K562 (cell line): ENCODE results near the gene C17orf113. TPM values are rescaled to one million over a fixed set of nuclear protein-coding genes. Genes with fewer than 3 reads are reported as not detected.

Source experiments
- BMI1 ChIP-seq: fragments of 150-350 bp; IDR thresholded peaks from 2 replicates; pipeline ENCODE4 v1.6.1; 2014; ENCODE audit warnings: low read length
- CHD4 ChIP-seq: fragments of 200-600 bp; sonication (generic); IDR thresholded peaks from 3 replicates; pipeline ENCODE4 v1.6.1; 2012; ENCODE audit warnings: low read depth, mild to moderate bottlenecking, mixed read lengths, low read length, inconsistent platforms; ENCODE audit not compliant: insufficient read depth, insufficient replicate concordance, poor library complexity, severe bottlenecking
- EWSR1 ChIP-seq: fragments of 450-650 bp; IDR thresholded peaks from 2 replicates; pipeline ENCODE4 v1.6.1; 2018; ENCODE audit warnings: borderline replicate concordance, mild to moderate bottlenecking, low read depth, moderate library complexity; ENCODE audit not compliant: partially characterized antibody
- FOXA3 ChIP-seq, 2 experiments: fragments of 450-650 bp in 1 of 2; sonication (generic) in 1 of 2; formaldehyde crosslinking; IDR thresholded peaks in 1 of 2; conservative IDR thresholded peaks in 1 of 2; 2 replicates each; pipeline versions ENCODE4 v1.4.0 to v1.8.0; 2020 to 2022; ENCODE audit warnings: mild to moderate bottlenecking in 2 of 2, missing genetic modification reagents in 1 of 2
- GTF2E2 ChIP-seq: fragments of 200-800 bp; sonication (Bioruptor generic); IDR thresholded peaks from 2 replicates; pipeline ENCODE4 v1.6.1; 2016; ENCODE audit warnings: missing genetic modification characterization, missing compliant biosample characterization
- JUNB ChIP-seq: fragments of 450-650 bp; formaldehyde crosslinking; conservative IDR thresholded peaks from 2 replicates; pipeline ENCODE4 v1.4.0; 2020; ENCODE audit warnings: mild to moderate bottlenecking
- MBD2 ChIP-seq: sonication (generic); IDR thresholded peaks from 2 replicates; pipeline ENCODE4 v1.6.1; 2016; ENCODE audit warnings: low read depth, borderline replicate concordance
- MTF1 ChIP-seq: fragments of 250-450 bp; sonication (Bioruptor Pico); IDR thresholded peaks from 2 replicates; pipeline ENCODE4 v1.9.0; 2021; ENCODE audit warnings: moderate library complexity, mild to moderate bottlenecking, inconsistent platforms, borderline replicate concordance
- NFATC3 ChIP-seq: fragments of 450-650 bp; IDR thresholded peaks from 2 replicates; pipeline ENCODE4 v1.6.1; 2017; ENCODE audit warnings: mild to moderate bottlenecking
- POLR2A ChIP-seq: fragments of 450-650 bp; conservative IDR thresholded peaks from 2 replicates; pipeline ENCODE4 v1.6.1; 2016
- THRB ChIP-seq: fragments of 450-650 bp; formaldehyde crosslinking; conservative IDR thresholded peaks from 2 replicates; pipeline ENCODE4 v1.4.0; 2022; ENCODE audit warnings: mild to moderate bottlenecking, missing genetic modification characterization
- ZNF124 ChIP-seq: sonication (generic); formaldehyde crosslinking; IDR thresholded peaks from 2 replicates; pipeline ENCODE4 v1.8.1; 2022; ENCODE audit warnings: missing genetic modification reagents
- ZNF224 ChIP-seq: sonication (generic); formaldehyde crosslinking; IDR thresholded peaks from 2 replicates; pipeline ENCODE4 v1.8.0; 2022; ENCODE audit warnings: mild to moderate bottlenecking, missing genetic modification reagents
- ZNF507 ChIP-seq: conservative IDR thresholded peaks from 2 replicates; pipeline ENCODE4 v1.6.1; 2017; ENCODE audit warnings: missing genetic modification characterization, missing compliant biosample characterization
- polyA plus RNA-seq, 8 experiments: library from polyadenylated mRNA; depleted of rRNA in 4 of 8; stranded (reverse) in 5 of 8; unstranded in 3 of 8; fragments of >200 nt; fragmentation: Nextera tagmentation in 2 of 8; fragmentation: Illumina TruSeq in 1 of 8; extraction: Ambion mirVana in 2 of 8; extraction: Trizol in 1 of 8; gene quantifications; 2 replicates each; pipeline versions ENCODE4 v1.2.1 to v1.2.3, GENCODE V29; 2011 to 2014; ENCODE audit warnings: inconsistent platforms in 1 of 8, missing spikeins in 1 of 8
- total RNA-seq, 7 experiments: library from RNA; depleted of rRNA in 6 of 7; stranded (reverse); fragments of >200 nt in 6 of 7; fragmentation: Illumina TruSeq in 2 of 7; extraction: Trizol in 2 of 7; gene quantifications; 2 replicates each; pipeline versions ENCODE4 v1.2.1 to v1.2.3, GENCODE V29; 2011 to 2021; ENCODE audit warnings: low replicate concordance in 1 of 7
- TF ChIP-seq, protein P1 (sequence below): sonication (generic); formaldehyde crosslinking; IDR thresholded peaks from 2 replicates; pipeline ENCODE4 v1.8.1; 2022; ENCODE audit warnings: missing genetic modification reagents
- TF ChIP-seq, protein P2 (sequence below): fragments of 450-650 bp; IDR thresholded peaks from 2 replicates; pipeline ENCODE4 v1.6.1; 2014; ENCODE audit warnings: low read depth, mild to moderate bottlenecking, moderate library complexity, borderline replicate concordance
- TF ChIP-seq, protein P3 (sequence below): fragments of 250-450 bp; sonication (Bioruptor Pico); IDR thresholded peaks from 2 replicates; pipeline ENCODE4 v1.5.1; 2021; ENCODE audit warnings: mild to moderate bottlenecking
- TF ChIP-seq, protein P4 (sequence below): fragments of 250-450 bp; sonication (Bioruptor Pico); IDR thresholded peaks from 2 replicates; pipeline ENCODE4 v1.6.1; 2021; ENCODE audit warnings: mild to moderate bottlenecking
- TF ChIP-seq, protein P5 (sequence below): fragments of 250-450 bp; sonication (Bioruptor Pico); IDR thresholded peaks from 2 replicates; pipeline ENCODE4 v1.4.0; 2020
- TF ChIP-seq, protein P6 (sequence below): fragments of 450-650 bp; IDR thresholded peaks from 2 replicates; pipeline ENCODE4 v1.6.1; 2016; ENCODE audit warnings: low read depth, mild to moderate bottlenecking, moderate library complexity

Gene C17orf113
- total and polyA plus RNA-seq, 9 of the 15 experiments (the other 6 are each of a cell fraction or from before 2014, with no cell fraction given): 0.10 to 1.2 (median 0.31) TPM

GRCh38 chr17:42087042-42087701 is 36.8 kb upstream of the C17orf113 start (continued):
- TF ChIP-seq, protein P1, sequence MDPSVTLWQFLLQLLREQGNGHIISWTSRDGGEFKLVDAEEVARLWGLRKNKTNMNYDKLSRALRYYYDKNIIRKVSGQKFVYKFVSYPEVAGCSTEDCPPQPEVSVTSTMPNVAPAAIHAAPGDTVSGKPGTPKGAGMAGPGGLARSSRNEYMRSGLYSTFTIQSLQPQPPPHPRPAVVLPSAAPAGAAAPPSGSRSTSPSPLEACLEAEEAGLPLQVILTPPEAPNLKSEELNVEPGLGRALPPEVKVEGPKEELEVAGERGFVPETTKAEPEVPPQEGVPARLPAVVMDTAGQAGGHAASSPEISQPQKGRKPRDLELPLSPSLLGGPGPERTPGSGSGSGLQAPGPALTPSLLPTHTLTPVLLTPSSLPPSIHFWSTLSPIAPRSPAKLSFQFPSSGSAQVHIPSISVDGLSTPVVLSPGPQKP (CRISPR knock-in tag): no peak
- TF ChIP-seq GTF2E2 (tag): 0 out of 2 replicates have a peak, but pooled peaks have one; percentile 31
- no peak for TF ChIP-seq CHD4
- TF ChIP-seq FOXA3 (CRISPR knock-in tag; conservative IDR thresholded peaks at IDR 0.05 in 1 of 2, IDR thresholded peaks at IDR 0.05 in 1 of 2): no peak; a peak in 1 of 4 replicates
- TF ChIP-seq, protein P2, sequence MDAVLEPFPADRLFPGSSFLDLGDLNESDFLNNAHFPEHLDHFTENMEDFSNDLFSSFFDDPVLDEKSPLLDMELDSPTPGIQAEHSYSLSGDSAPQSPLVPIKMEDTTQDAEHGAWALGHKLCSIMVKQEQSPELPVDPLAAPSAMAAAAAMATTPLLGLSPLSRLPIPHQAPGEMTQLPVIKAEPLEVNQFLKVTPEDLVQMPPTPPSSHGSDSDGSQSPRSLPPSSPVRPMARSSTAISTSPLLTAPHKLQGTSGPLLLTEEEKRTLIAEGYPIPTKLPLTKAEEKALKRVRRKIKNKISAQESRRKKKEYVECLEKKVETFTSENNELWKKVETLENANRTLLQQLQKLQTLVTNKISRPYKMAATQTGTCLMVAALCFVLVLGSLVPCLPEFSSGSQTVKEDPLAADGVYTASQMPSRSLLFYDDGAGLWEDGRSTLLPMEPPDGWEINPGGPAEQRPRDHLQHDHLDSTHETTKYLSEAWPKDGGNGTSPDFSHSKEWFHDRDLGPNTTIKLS: no peak
- no peak for TF ChIP-seq NFATC3
- no peak for TF ChIP-seq ZNF124
- TF ChIP-seq BMI1: no peak
- no peak for TF ChIP-seq ZNF224 (CRISPR knock-in tag)
- TF ChIP-seq, protein P3, sequence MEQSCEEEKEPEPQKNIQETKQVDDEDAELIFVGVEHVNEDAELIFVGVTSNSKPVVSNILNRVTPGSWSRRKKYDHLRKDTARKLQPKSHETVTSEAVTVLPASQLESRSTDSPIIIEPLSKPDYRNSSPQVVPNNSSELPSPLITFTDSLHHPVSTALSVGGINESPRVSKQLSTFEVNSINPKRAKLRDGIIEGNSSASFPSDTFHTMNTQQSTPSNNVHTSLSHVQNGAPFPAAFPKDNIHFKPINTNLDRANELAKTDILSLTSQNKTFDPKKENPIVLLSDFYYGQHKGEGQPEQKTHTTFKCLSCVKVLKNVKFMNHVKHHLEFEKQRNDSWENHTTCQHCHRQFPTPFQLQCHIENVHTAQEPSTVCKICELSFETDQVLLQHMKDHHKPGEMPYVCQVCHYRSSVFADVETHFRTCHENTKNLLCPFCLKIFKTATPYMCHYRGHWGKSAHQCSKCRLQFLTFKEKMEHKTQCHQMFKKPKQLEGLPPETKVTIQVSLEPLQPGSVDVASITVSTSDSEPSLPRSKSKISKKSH: no peak
- TF ChIP-seq JUNB (CRISPR knock-in tag): no peak
- no peak for TF ChIP-seq MTF1 (CRISPR knock-in tag)
- TF ChIP-seq MBD2: no peak
- no peak for TF ChIP-seq THRB
- TF ChIP-seq, protein P4, sequence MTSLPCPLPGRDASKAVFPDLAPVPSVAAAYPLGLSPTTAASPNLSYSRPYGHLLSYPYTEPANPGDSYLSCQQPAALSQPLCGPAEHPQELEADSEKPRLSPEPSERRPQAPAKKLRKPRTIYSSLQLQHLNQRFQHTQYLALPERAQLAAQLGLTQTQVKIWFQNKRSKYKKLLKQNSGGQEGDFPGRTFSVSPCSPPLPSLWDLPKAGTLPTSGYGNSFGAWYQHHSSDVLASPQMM: no peak
- TF ChIP-seq POLR2A: no peak
- TF ChIP-seq, protein P5, sequence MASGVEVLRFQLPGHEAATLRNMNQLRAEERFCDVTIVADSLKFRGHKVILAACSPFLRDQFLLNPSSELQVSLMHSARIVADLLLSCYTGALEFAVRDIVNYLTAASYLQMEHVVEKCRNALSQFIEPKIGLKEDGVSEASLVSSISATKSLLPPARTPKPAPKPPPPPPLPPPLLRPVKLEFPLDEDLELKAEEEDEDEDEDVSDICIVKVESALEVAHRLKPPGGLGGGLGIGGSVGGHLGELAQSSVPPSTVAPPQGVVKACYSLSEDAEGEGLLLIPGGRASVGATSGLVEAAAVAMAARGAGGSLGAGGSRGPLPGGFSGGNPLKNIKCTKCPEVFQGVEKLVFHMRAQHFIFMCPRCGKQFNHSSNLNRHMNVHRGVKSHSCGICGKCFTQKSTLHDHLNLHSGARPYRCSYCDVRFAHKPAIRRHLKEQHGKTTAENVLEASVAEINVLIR (CRISPR knock-in tag): no peak
- TF ChIP-seq ZNF507 (tag): no peak
- TF ChIP-seq, protein P6, sequence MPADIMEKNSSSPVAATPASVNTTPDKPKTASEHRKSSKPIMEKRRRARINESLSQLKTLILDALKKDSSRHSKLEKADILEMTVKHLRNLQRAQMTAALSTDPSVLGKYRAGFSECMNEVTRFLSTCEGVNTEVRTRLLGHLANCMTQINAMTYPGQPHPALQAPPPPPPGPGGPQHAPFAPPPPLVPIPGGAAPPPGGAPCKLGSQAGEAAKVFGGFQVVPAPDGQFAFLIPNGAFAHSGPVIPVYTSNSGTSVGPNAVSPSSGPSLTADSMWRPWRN: no peak; the same call in 1 of the 2 replicates
- no peak for TF ChIP-seq EWSR1
